Globus pallidus (tissue), 1 donor: Measurements from ENCODE around the gene FBXO47.
"Not testable (repeated sequence)": the region's sequence is repeated elsewhere in the genome, so short reads cannot be mapped to it uniquely, and the experiment has no call there.

Source experiments
- DNase-seq: peaks from one replicate; pipeline ENCODE4 v3.0.0-alpha.2; 2015; ENCODE audit warnings: low spot score

The FBXO47 gene

GRCh38 chr17:38921756-38922411, 45.3 kb downstream of the FBXO47 start:
- DNase-seq: no peak

- no peak for DNase-seq
These were observed 46.6 kb downstream of the FBXO47 start for GRCh38 chr17:38920374-38921291.

- no peak for DNase-seq
These were observed 47.7 kb downstream of the FBXO47 start for GRCh38 chr17:38919316-38920078.

GRCh38 chr17:38918916-38919315, 48.3 kb downstream of the FBXO47 start:
- DNase-seq: no peak

GRCh38 chr17:38918129-38918913, 48.9 kb downstream of the FBXO47 start:
- no peak for DNase-seq

- no peak for DNase-seq
These were observed 49.9 kb downstream of the FBXO47 start for GRCh38 chr17:38917259-38917658.

GRCh38 chr17:38916771-38917170, 50.4 kb downstream of the FBXO47 start:
- no peak for DNase-seq

GRCh38 chr17:38915639-38915995, 51.6 kb downstream of the FBXO47 start:
- DNase-seq: no peak

GRCh38 chr17:38914741-38915638, 52.2 kb downstream of the FBXO47 start:
- DNase-seq: no peak

GRCh38 chr17:38912221-38912813, 54.9 kb downstream of the FBXO47 start:
- no peak for DNase-seq

- DNase-seq: not testable (repeated sequence)
These were observed 55.5 kb downstream of the FBXO47 start for GRCh38 chr17:38911731-38912081.

- DNase-seq: no peak
These were observed 56.0 kb downstream of the FBXO47 start for GRCh38 chr17:38911081-38911730.

- DNase-seq: no peak
These were observed 56.9 kb downstream of the FBXO47 start for GRCh38 chr17:38910325-38910724.

- DNase-seq: no peak
These were observed 58.5 kb downstream of the FBXO47 start for GRCh38 chr17:38908676-38909181.

GRCh38 chr17:38907930-38908675, 59.1 kb downstream of the FBXO47 start:
- no peak for DNase-seq

- DNase-seq: no peak
These were observed 60.6 kb downstream of the FBXO47 start for GRCh38 chr17:38906460-38907228.

- DNase-seq: no peak
These were observed 61.8 kb downstream of the FBXO47 start for GRCh38 chr17:38905375-38905774.

GRCh38 chr17:38904892-38905291, 62.3 kb downstream of the FBXO47 start:
- no peak for DNase-seq
